PC-3 (cell line): ENCODE results near the gene ZNF850. TPM values are rescaled to one million over a fixed set of nuclear protein-coding genes. Genes with fewer than 3 reads are reported as not detected.
"Not testable (repeated sequence)": the region's sequence is repeated elsewhere in the genome, so short reads cannot be mapped to it uniquely, and the experiment has no call there.

Experiments
- ATAC-seq: fragments of 200-7000 bp; cut with Tn5 transposase; 2 replicates; pipeline ENCODE4 v1.9.1; 2020; ENCODE audit warnings: mild to moderate bottlenecking, moderate library complexity
- BruUV-seq: library from RNA; stranded (reverse); fragments of 400-500 nt; replicated peaks from 2 replicates; lab custom pipeline; 2021; lab: Mats Ljungman, UMichigan
- CTCF ChIA-PET: fragments of 300-600 bp; sonication (Branson Sonifier 250); formaldehyde crosslinking; loops from one replicate; lab custom pipeline; 2022; ENCODE audit warnings: antibody characterized with exemption; lab: Charles Lee
- POLR2A ChIA-PET: fragments of 300-600 bp; sonication (Branson Sonifier 250); formaldehyde crosslinking; loops from one replicate; lab custom pipeline; 2022; ENCODE audit warnings: antibody characterized with exemption; ENCODE audit not compliant: unreplicated experiment; lab: Charles Lee
- DNase-seq: peaks from one replicate; pipeline ENCODE4 v3.0.0-alpha.2; 2015
- H2AFZ ChIP-seq: fragments of 300-600 bp; sonication (generic); 2 replicates; pipeline ENCODE4 v1.6.0; 2016; ENCODE audit warnings: antibody characterized with exemption, low read length
- H3F3A ChIP-seq: fragments of 300-600 bp; sonication (generic); one replicate; pipeline ENCODE4 v1.6.0; 2017; ENCODE audit warnings: antibody characterized with exemption, low read length, control low read depth, mild to moderate bottlenecking; ENCODE audit not compliant: unreplicated experiment
- H3K27ac ChIP-seq: fragments of 300-600 bp; sonication (generic); 2 replicates; pipeline ENCODE4 v1.5.1; 2016; ENCODE audit warnings: mild to moderate bottlenecking, low read length
- H3K27me3 ChIP-seq: fragments of 300-600 bp; sonication (generic); 2 replicates; pipeline ENCODE4 v1.6.1; 2016; ENCODE audit warnings: low read length, mixed read lengths
- H3K36me3 ChIP-seq: fragments of 300-600 bp; sonication (generic); 2 replicates; pipeline ENCODE4 v1.6.1; 2016; ENCODE audit warnings: low read depth, mixed run types, low read length, mixed read lengths
- H3K4me1 ChIP-seq: fragments of 300-600 bp; sonication (generic); 2 replicates; pipeline ENCODE4 v1.5.1; 2016; ENCODE audit warnings: low read length; ENCODE audit not compliant: insufficient read depth
- H3K4me2 ChIP-seq: fragments of 300-600 bp; sonication (generic); 2 replicates; pipeline ENCODE4 v1.6.0; 2016; ENCODE audit warnings: low read length
- H3K4me3 ChIP-seq: fragments of 300-600 bp; sonication (generic); 2 replicates; pipeline ENCODE4 v1.5.1; 2016; ENCODE audit warnings: mild to moderate bottlenecking, low read length, mixed read lengths
- H3K79me2 ChIP-seq: fragments of 300-600 bp; sonication (generic); 2 replicates; pipeline ENCODE4 v1.6.1; 2017; ENCODE audit warnings: low read length, mixed read lengths
- H3K9ac ChIP-seq: fragments of 300-600 bp; sonication (generic); 2 replicates; pipeline ENCODE4 v1.6.0; 2016; ENCODE audit warnings: mild to moderate bottlenecking, low read length
- H3K9me2 ChIP-seq: fragments of 300-600 bp; sonication (generic); replicated peaks from 2 replicates; pipeline ENCODE4 v1.6.1; 2016; ENCODE audit warnings: mixed run types, low read length, mixed read lengths
- H3K9me3 ChIP-seq: fragments of 300-600 bp; sonication (generic); 2 replicates; pipeline ENCODE4 v1.6.1; 2016; ENCODE audit warnings: low read length, mixed read lengths
- H4K20me1 ChIP-seq: fragments of 300-600 bp; sonication (generic); 2 replicates; pipeline ENCODE4 v1.6.1; 2016; ENCODE audit warnings: low read length, mixed read lengths
- EZH2 ChIP-seq: fragments of 300-600 bp; sonication (generic); IDR thresholded peaks from one replicate; pipeline ENCODE4 v1.6.1; 2017; ENCODE audit warnings: antibody characterized with exemption, mild to moderate bottlenecking, low read length; ENCODE audit not compliant: unreplicated experiment
- EZH2phosphoT487 ChIP-seq: fragments of 300-600 bp; sonication (generic); IDR thresholded peaks from 2 replicates; pipeline ENCODE4 v1.6.1; 2018; ENCODE audit warnings: mild to moderate bottlenecking, antibody characterized with exemption, low read length, borderline replicate concordance
- intact Hi-C: fragments of 100-400 bp; cut with micrococcal nuclease; formaldehyde crosslinking; loops from 2 replicates; pipeline ENCODE4 v1.9.0; 2023
- total RNA-seq: library from RNA; depleted of rRNA; stranded (reverse); fragments of >200 nt; gene quantifications from 2 replicates; pipeline ENCODE4 v1.2.3, GENCODE V29; 2014
- TF ChIP-seq, protein P1 (sequence below): fragments of 300-600 bp; sonication (generic); conservative IDR thresholded peaks from 2 replicates; pipeline ENCODE4 v1.5.1; 2017; ENCODE audit warnings: antibody characterized with exemption, low read depth, mild to moderate bottlenecking, low read length

Gene ZNF850
- total RNA-seq, 1 experiment from 2014 or later = 1.2 TPM

DNA sequence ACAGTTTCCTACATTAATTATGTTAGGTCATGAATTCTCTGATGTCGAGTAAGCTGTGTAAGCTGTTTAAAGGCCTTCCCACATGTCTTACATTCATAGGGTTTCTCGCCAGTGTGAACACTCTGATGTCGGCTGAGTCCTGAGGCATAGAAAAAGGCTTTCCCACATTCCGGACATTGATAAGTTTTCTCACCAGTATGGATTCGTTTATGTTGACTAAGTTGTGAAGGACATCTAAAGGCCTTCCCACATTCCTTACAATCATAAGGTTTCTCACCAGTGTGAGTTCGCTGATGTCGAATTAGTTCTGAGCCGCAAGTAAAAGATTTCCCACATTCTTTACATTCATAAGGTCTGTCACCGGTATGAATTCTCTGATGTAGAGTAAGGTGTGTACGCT lies 24.9 kb downstream of the ZNF850 start:
- H3K36me3 ChIP-seq = peaks cover 67% of the 10 kb centered on the region
- intact Hi-C loops = no loop called here
- no peak overlapping the region for H2AFZ ChIP-seq

DNA sequence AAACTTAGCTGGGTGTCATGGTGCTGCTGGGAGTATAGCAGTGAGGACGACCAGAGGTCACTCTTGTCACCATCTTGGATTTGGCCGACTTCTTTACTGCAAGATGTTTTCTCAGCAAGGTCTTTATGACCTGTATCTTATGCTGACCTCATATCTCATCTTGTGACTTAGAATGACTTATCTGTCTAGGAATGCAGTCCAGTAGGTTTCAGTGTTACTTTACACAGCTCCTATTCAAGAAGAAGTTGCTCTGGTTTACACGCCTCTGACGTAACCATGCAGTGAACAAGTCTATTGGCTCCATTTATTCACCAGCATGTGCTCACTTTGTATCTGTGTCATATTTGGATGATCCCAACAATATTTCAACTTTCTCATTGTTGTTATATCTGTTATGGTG lies 26.7 kb downstream of the ZNF850 start:
- CTCF ChIA-PET = no interaction called here
- no peak for DNase-seq
- no TSS peak for BruUV-seq

More for the DNA sequence above, 24.9 kb downstream of the ZNF850 start:
- Histone ChIP-seq H3K9me2 (no peaks in the 10 kb centered on the region), H3K9me3 (peaks cover 28% of the 10 kb centered on the region), H3K27ac (no peak overlapping the region), H3F3A (no peaks in the 10 kb centered on the region), H4K20me1 (no peaks in the 10 kb centered on the region), H3K4me3 (no peak overlapping the region), H3K4me2 (no peak overlapping the region), H3K27me3 (no peaks in the 10 kb centered on the region), H3K9ac (no peak overlapping the region), H3K79me2 (no peaks in the 10 kb centered on the region), H3K4me1 (no peaks in the 10 kb centered on the region)
- ChIA-PET CTCF (no interaction called here), POLR2A (no interaction called here)
- no peak for ATAC-seq
- BruUV-seq = no TSS peak
- no peak for DNase-seq
- TF ChIP-seq EZH2phosphoT487 = no peak
- TF ChIP-seq, protein P1, sequence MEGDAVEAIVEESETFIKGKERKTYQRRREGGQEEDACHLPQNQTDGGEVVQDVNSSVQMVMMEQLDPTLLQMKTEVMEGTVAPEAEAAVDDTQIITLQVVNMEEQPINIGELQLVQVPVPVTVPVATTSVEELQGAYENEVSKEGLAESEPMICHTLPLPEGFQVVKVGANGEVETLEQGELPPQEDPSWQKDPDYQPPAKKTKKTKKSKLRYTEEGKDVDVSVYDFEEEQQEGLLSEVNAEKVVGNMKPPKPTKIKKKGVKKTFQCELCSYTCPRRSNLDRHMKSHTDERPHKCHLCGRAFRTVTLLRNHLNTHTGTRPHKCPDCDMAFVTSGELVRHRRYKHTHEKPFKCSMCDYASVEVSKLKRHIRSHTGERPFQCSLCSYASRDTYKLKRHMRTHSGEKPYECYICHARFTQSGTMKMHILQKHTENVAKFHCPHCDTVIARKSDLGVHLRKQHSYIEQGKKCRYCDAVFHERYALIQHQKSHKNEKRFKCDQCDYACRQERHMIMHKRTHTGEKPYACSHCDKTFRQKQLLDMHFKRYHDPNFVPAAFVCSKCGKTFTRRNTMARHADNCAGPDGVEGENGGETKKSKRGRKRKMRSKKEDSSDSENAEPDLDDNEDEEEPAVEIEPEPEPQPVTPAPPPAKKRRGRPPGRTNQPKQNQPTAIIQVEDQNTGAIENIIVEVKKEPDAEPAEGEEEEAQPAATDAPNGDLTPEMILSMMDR = no peak
- TF ChIP-seq EZH2 = no peak

DNA sequence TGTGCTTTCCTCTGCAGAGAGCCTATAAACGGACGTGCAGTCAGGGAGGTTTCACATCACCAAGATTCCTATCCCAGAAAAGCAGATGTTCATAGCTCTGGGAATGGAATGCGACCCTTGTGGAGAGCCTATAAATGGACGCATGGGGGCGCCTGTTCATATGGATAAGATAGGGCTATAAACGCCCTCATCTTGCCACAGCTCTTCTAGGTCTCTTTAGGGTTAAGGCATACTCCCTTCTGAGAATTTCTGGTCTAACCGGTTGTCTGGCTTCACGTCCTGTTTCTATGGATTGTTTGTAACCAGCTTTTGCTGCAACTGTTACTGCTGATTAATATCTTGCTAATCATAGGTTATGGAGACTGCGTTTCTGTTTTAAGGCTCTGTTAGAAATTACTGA lies 36.4 kb downstream of the ZNF850 start:
- CTCF ChIA-PET, DNase-seq: not testable (repeated sequence)

More for the DNA sequence above, 26.7 kb downstream of the ZNF850 start:
- peaks cover 48% of the 10 kb centered on the region for H3K36me3 ChIP-seq
- H3K4me3 ChIP-seq = no peak overlapping the region
- H3K4me1 ChIP-seq = no peaks in the 10 kb centered on the region
- H4K20me1 ChIP-seq = no peaks in the 10 kb centered on the region
- H3K27ac ChIP-seq = no peak overlapping the region
- no peaks in the 10 kb centered on the region for H3F3A ChIP-seq
- H2AFZ ChIP-seq = no peak overlapping the region
- H3K9me2 ChIP-seq = no peaks in the 10 kb centered on the region
- H3K4me2 ChIP-seq = no peak overlapping the region
- no peak for ATAC-seq
- peaks cover 28% of the 10 kb centered on the region for H3K9me3 ChIP-seq
- H3K27me3 ChIP-seq = no peaks in the 10 kb centered on the region
- POLR2A ChIA-PET = no interaction called here
- TF ChIP-seq, protein P1 = no peak
- no peak for TF ChIP-seq EZH2phosphoT487
- TF ChIP-seq EZH2 = no peak
- intact Hi-C loops = no loop called here
- no peaks in the 10 kb centered on the region for H3K79me2 ChIP-seq
- no peak overlapping the region for H3K9ac ChIP-seq

More for the DNA sequence above, 36.4 kb downstream of the ZNF850 start:
- H3K79me2 ChIP-seq, H4K20me1 ChIP-seq, H3K27me3 ChIP-seq, H3K4me2 ChIP-seq, intact Hi-C loops, H3K9ac ChIP-seq, H3K4me1 ChIP-seq, H3K9me3 ChIP-seq, H2AFZ ChIP-seq, H3K27ac ChIP-seq, H3K4me3 ChIP-seq, H3F3A ChIP-seq, H3K9me2 ChIP-seq, POLR2A ChIA-PET, BruUV-seq, H3K36me3 ChIP-seq, ATAC-seq: not testable (repeated sequence)
